ENCODE results near the gene NEK11.

DNA sequence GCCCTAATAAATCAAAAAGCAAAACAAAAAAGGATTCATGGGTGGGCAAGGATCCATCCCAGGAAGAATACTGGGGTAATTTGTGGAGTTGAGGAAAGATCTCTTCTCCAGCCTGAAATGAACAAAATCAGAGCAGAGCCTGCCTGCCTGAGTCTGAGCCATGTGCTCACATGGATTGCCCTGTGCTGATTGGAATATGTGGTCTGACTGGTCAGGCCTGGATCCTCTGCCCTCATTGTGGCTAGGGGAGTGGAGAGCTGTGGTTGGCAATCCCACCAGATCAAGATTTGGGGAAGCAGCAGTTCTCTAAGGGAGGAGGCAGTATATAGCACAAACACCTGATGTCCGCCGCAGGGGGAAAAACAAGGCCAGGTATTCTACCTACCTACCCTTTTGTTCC lies 348.1 kb downstream of the NEK11 start:
- TF ChIP-seq, protein P1, sequence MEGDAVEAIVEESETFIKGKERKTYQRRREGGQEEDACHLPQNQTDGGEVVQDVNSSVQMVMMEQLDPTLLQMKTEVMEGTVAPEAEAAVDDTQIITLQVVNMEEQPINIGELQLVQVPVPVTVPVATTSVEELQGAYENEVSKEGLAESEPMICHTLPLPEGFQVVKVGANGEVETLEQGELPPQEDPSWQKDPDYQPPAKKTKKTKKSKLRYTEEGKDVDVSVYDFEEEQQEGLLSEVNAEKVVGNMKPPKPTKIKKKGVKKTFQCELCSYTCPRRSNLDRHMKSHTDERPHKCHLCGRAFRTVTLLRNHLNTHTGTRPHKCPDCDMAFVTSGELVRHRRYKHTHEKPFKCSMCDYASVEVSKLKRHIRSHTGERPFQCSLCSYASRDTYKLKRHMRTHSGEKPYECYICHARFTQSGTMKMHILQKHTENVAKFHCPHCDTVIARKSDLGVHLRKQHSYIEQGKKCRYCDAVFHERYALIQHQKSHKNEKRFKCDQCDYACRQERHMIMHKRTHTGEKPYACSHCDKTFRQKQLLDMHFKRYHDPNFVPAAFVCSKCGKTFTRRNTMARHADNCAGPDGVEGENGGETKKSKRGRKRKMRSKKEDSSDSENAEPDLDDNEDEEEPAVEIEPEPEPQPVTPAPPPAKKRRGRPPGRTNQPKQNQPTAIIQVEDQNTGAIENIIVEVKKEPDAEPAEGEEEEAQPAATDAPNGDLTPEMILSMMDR (IDR thresholded peaks at IDR 0.05; ENCODE audit: extremely low read depth in 1 of 2, insufficient read depth in 1 of 2, low read depth in 1 of 2, low read length in 2 of 2): no peak
- TF ChIP-seq, protein P2, sequence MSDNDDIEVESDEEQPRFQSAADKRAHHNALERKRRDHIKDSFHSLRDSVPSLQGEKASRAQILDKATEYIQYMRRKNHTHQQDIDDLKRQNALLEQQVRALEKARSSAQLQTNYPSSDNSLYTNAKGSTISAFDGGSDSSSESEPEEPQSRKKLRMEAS (IDR thresholded peaks at IDR 0.05; ENCODE audit: insufficient read depth, insufficient read length): no peak
- TF ChIP-seq JUN (IDR thresholded peaks at IDR 0.05; ENCODE audit: borderline replicate concordance, insufficient read depth, insufficient read length, low read depth): no peak
- TF ChIP-seq POLR2A (IDR thresholded peaks at IDR 0.05; ENCODE audit: low read depth, low read length): no peak
- no peak for TF ChIP-seq EZH2 (IDR thresholded peaks at IDR 0.05; ENCODE audit: borderline replicate concordance, low read depth, low read length, severe bottlenecking)
- no peak for TF ChIP-seq MYC (IDR thresholded peaks at IDR 0.05; ENCODE audit: low read depth, low read length)
- TF ChIP-seq POLR2AphosphoS5 (IDR thresholded peaks at IDR 0.05; ENCODE audit: insufficient read depth, low read depth, low read length): no peak
- TF ChIP-seq FOS (IDR thresholded peaks at IDR 0.05; ENCODE audit: borderline replicate concordance, insufficient read depth, low read length): no peak
- TF ChIP-seq GATA2 (IDR thresholded peaks at IDR 0.05; ENCODE audit: insufficient read depth, insufficient read length, low read depth, low read length): no peak
